Endometrium (tissue), 2 donors: ENCODE measurements around the gene PDE4B.
"Not testable (repeated sequence)": the region's sequence is repeated elsewhere in the genome, so short reads cannot be mapped to it uniquely, and the experiment has no call there.

Source experiments
- FAIRE-seq: peaks from 2 replicates; lab custom pipeline; 2012; peaks lifted over from hg19 to GRCh38; lab: Jason Lieb, UNC
- donor health status: control.
- donor health status: control.

PDE4B gene

GRCh38 chr1:66135161-66135560, 342.5 kb downstream of the PDE4B start:
- no peak for FAIRE-seq

GRCh38 chr1:66136423-66136822, 343.7 kb downstream of the PDE4B start:
- not testable (repeated sequence) for FAIRE-seq

GRCh38 chr1:66137235-66137634, 344.5 kb downstream of the PDE4B start:
- FAIRE-seq, result no peak

GRCh38 chr1:66138613-66139012, 345.9 kb downstream of the PDE4B start:
- no peak for FAIRE-seq

- FAIRE-seq, result no peak
Measured at GRCh38 chr1:66140072-66140471, 347.4 kb downstream of the PDE4B start.

GRCh38 chr1:66143651-66144050, 351.0 kb downstream of the PDE4B start:
- FAIRE-seq, result no peak

GRCh38 chr1:66147226-66147835, 354.6 kb downstream of the PDE4B start:
- no peak for FAIRE-seq

- no peak for FAIRE-seq
Measured at GRCh38 chr1:66152034-66152433, 359.3 kb downstream of the PDE4B start.

GRCh38 chr1:66154394-66154793, 361.7 kb downstream of the PDE4B start:
- no peak for FAIRE-seq

- no peak for FAIRE-seq
Measured at GRCh38 chr1:66156144-66156543, 363.4 kb downstream of the PDE4B start.

GRCh38 chr1:66159800-66160199, 367.1 kb downstream of the PDE4B start:
- FAIRE-seq, result no peak

GRCh38 chr1:66160719-66161118, 368.0 kb downstream of the PDE4B start:
- FAIRE-seq, result no peak

- no peak for FAIRE-seq
Measured at GRCh38 chr1:66166753-66167152, 374.1 kb downstream of the PDE4B start.

GRCh38 chr1:66167267-66167666, 374.6 kb downstream of the PDE4B start:
- no peak for FAIRE-seq

GRCh38 chr1:66168467-66168887, 375.8 kb downstream of the PDE4B start:
- FAIRE-seq, result no peak

GRCh38 chr1:66168948-66169671, 376.4 kb downstream of the PDE4B start:
- FAIRE-seq, result no peak

- FAIRE-seq, result no peak
Measured at GRCh38 chr1:66172272-66172671, 379.6 kb downstream of the PDE4B start.

GRCh38 chr1:66175098-66175497, 382.4 kb downstream of the PDE4B start:
- no peak for FAIRE-seq

GRCh38 chr1:66175581-66175980, 382.9 kb downstream of the PDE4B start:
- no peak for FAIRE-seq

- no peak for FAIRE-seq
Measured at GRCh38 chr1:66176012-66176715, 383.5 kb downstream of the PDE4B start.

GRCh38 chr1:66176832-66177231, 384.1 kb downstream of the PDE4B start:
- FAIRE-seq, result no peak

GRCh38 chr1:66177510-66177909, 384.8 kb downstream of the PDE4B start:
- no peak for FAIRE-seq

- FAIRE-seq, result no peak
Measured at GRCh38 chr1:66182026-66182425, 389.3 kb downstream of the PDE4B start.
